Prostate gland (tissue), 2 donors: ENCODE measurements around the gene MPHOSPH9.

Experiments
- POLR2A ChIP-seq: fragments of 450-650 bp; IDR thresholded peaks from one replicate; pipeline ENCODE4 v1.6.1; 2016; ENCODE audit warnings: antibody characterized with exemption, mild to moderate bottlenecking
- POLR2AphosphoS5 ChIP-seq: sonication (generic); formaldehyde crosslinking; IDR thresholded peaks from one replicate; pipeline ENCODE4 v1.6.1; 2017; ENCODE audit warnings: antibody characterized with exemption
- TF ChIP-seq, protein P1 (sequence below), 4 experiments: fragments of 200-600 bp in 2 of 4; fragments of 450-650 bp in 2 of 4; sonication (generic) in 2 of 4; IDR thresholded peaks; 1 replicate in 3 of 4; 2 replicates in 1 of 4; pipeline ENCODE4 v1.5.1; 2016 to 2019; ENCODE audit warnings: antibody characterized with exemption in 4 of 4, mild to moderate bottlenecking in 2 of 4, moderate library complexity in 2 of 4

DNA sequence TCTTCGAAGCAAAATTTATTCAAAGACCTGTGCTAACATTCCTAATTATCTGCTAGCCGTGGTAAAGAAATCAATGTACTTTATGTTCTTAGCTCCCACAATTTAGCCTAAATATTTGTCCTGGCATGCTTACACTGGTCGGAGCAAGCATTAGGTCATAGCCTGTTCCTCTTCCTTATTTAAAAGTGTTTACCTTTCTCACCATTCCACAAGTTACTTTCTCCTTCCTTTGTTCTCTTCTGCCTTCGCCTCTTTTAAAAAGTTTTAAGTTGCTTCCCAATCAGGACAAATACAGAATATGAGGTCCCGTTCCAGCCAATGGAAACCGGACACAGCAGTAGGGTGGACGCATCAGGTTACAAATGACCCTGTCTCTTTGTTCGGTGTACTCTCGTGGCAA, 27.1 kb upstream of the MPHOSPH9 start:
- TF ChIP-seq POLR2A = no peak
- TF ChIP-seq, protein P1, sequence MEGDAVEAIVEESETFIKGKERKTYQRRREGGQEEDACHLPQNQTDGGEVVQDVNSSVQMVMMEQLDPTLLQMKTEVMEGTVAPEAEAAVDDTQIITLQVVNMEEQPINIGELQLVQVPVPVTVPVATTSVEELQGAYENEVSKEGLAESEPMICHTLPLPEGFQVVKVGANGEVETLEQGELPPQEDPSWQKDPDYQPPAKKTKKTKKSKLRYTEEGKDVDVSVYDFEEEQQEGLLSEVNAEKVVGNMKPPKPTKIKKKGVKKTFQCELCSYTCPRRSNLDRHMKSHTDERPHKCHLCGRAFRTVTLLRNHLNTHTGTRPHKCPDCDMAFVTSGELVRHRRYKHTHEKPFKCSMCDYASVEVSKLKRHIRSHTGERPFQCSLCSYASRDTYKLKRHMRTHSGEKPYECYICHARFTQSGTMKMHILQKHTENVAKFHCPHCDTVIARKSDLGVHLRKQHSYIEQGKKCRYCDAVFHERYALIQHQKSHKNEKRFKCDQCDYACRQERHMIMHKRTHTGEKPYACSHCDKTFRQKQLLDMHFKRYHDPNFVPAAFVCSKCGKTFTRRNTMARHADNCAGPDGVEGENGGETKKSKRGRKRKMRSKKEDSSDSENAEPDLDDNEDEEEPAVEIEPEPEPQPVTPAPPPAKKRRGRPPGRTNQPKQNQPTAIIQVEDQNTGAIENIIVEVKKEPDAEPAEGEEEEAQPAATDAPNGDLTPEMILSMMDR (IDR thresholded peaks at IDR 0.05) = no peak
- TF ChIP-seq POLR2AphosphoS5 = peak; percentile 29
